ENCODE data around the gene EID1. TPM values are rescaled to one million over a fixed set of nuclear protein-coding genes. Genes with fewer than 3 reads are reported as not detected.

EID1 gene
- total and polyA plus RNA-seq, 3 experiments from 2014 or later, result 113 to 183 (median 125) TPM

GRCh38 chr15:48875241-48875960 is 2.5 kb upstream of the EID1 start:
- peak overlapping the region in 1 of 8 donors; percentile 7 for H3K27ac Mint-ChIP-seq
- ChIA-PET CTCF (interaction anchor here (1.0 kb wide), 1 partner anchor 13 kb away, joined by 3 read pairs; no protein-coding TSS in a partner anchor), POLR2A (no interaction called here)
- no peak overlapping the region for H3K27ac ChIP-seq (ENCODE audit: low read depth, low read length)
- no peak overlapping the region for H3K4me3 ChIP-seq (ENCODE audit: low read length)
- peaks cover 3 to 13% (median 8%) of the 10 kb centered on the region in 3 donors for H3K36me3 Mint-ChIP-seq
- H3K27me3 ChIP-seq (ENCODE audit: insufficient read depth, low read length, poor library complexity, severe bottlenecking), result no peaks in the 10 kb centered on the region
- no peaks in the 10 kb centered on the region for H3K9me3 ChIP-seq (ENCODE audit: low read length)
- H3K4me1 Mint-ChIP-seq, result peaks cover 24 to 29% (median 27%) of the 10 kb centered on the region in 3 donors
- H3K4me3 Mint-ChIP-seq, result peak overlapping the region in 1 of 7 donors; percentile 48
- H3K4me1 ChIP-seq (ENCODE audit: insufficient read depth, low read length), result peaks cover 13% of the 10 kb centered on the region
- no peak for DNase-seq
- H3K9me3 Mint-ChIP-seq, result peaks cover 0 to 7% (median 6%) of the 10 kb centered on the region in 5 donors
- H3K36me3 ChIP-seq (ENCODE audit: insufficient read depth, low read length), result no peaks in the 10 kb centered on the region
- peaks cover 20 to 34% of the 10 kb centered on the region in 2 donors for H3K27me3 Mint-ChIP-seq

DNA sequence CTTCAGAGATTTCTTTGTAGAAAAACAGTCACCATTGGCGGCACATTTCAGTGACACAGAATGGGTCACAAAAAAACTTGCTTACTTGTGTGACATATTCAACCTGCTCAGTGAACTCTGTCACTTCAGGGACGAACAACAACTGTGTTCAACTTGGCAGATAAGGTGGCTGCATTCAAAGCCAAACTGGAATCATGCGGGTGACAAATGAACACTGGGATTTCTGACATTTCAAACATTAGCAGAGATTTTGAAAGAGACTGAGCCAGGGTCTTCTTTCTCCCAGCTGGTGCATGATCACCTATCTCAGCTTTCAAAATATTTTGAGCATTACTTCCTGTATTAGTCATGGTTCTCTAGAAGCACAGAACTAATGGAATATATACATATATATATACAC is 1.9 kb upstream of the EID1 start:
- no peaks in the 10 kb centered on the region for H3K27me3 ChIP-seq (ENCODE audit: insufficient read depth, low read length, poor library complexity, severe bottlenecking)
- no peaks in the 10 kb centered on the region for H3K9me3 ChIP-seq (ENCODE audit: low read length)
- ChIA-PET CTCF (interaction anchor here (1.0 kb wide), 1 partner anchor 14 kb away, joined by 3 read pairs; no protein-coding TSS in a partner anchor), POLR2A (no interaction called here)
- no peak for DNase-seq
- peaks cover 0 to 7% (median 6%) of the 10 kb centered on the region in 5 donors for H3K9me3 Mint-ChIP-seq
- no peak overlapping the region for H3K27ac ChIP-seq (ENCODE audit: low read depth, low read length)
- H3K4me1 Mint-ChIP-seq, result peaks cover 24 to 33% (median 32%) of the 10 kb centered on the region in 3 donors
- peak overlapping the region in 1 of 8 donors; percentile 66 for H3K27ac Mint-ChIP-seq
- peaks cover 20 to 27% of the 10 kb centered on the region in 2 donors for H3K27me3 Mint-ChIP-seq
- peaks cover 13% of the 10 kb centered on the region for H3K4me1 ChIP-seq (ENCODE audit: insufficient read depth, low read length)
- no peaks in the 10 kb centered on the region for H3K36me3 ChIP-seq (ENCODE audit: insufficient read depth, low read length)
- no peak overlapping the region for H3K4me3 ChIP-seq (ENCODE audit: low read length)
- H3K4me3 Mint-ChIP-seq, result peak overlapping the region in 2 of 7 donors; percentile 58 to 63
- H3K36me3 Mint-ChIP-seq, result peaks cover 3 to 13% (median 8%) of the 10 kb centered on the region in 3 donors

DNA sequence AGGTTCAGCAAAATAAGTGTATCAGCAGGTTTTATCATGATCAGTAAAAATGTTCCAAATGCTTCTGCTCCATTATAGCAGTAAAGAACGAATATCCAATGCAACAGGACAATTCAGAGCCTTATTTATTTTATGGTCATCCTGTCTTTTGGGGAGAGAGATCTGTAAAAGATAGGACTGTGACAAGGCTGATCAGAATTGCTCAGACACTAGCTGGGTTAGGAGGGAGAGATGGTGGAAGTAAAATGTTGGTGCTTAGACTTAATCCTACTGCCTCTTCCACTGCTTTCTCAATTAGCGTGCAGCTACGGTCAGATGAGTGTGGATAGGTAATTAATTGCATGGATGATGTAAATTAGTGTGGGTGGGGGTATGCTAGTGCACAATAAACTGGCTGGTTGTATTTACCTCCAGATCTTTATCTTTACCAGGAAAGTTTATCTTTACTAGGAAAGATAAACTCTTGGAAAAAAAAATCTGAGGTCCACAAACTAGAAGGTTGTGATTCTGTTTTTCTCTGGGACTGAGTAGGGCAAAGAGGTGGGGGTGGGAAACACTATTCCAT is 2.2 kb downstream of the EID1 start:
- CTCF ChIA-PET, result no interaction called here
- no peak overlapping the region for H3K27ac Mint-ChIP-seq
- peaks cover 0 to 7% (median 6%) of the 10 kb centered on the region in 5 donors for H3K9me3 Mint-ChIP-seq
- Histone ChIP-seq H3K9me3 (ENCODE audit: low read length) (no peaks in the 10 kb centered on the region), H3K27me3 (ENCODE audit: insufficient read depth, low read length, poor library complexity, severe bottlenecking) (no peaks in the 10 kb centered on the region), H3K4me3 (ENCODE audit: low read length) (no peak overlapping the region), H3K36me3 (ENCODE audit: insufficient read depth, low read length) (no peaks in the 10 kb centered on the region), H3K4me1 (ENCODE audit: insufficient read depth, low read length) (peaks cover 13% of the 10 kb centered on the region), H3K27ac (ENCODE audit: low read depth, low read length) (no peak overlapping the region)
- POLR2A ChIA-PET, result no interaction called here
- peaks cover 3 to 13% (median 8%) of the 10 kb centered on the region in 3 donors for H3K36me3 Mint-ChIP-seq
- H3K4me1 Mint-ChIP-seq, result peaks cover 24 to 33% (median 32%) of the 10 kb centered on the region in 3 donors
- H3K27me3 Mint-ChIP-seq, result peaks cover 0 to 4% of the 10 kb centered on the region in 2 donors
- DNase-seq, result no peak
- peak overlapping the region in 4 of 7 donors; percentile 3 to 46 (median 22) for H3K4me3 Mint-ChIP-seq

DNA sequence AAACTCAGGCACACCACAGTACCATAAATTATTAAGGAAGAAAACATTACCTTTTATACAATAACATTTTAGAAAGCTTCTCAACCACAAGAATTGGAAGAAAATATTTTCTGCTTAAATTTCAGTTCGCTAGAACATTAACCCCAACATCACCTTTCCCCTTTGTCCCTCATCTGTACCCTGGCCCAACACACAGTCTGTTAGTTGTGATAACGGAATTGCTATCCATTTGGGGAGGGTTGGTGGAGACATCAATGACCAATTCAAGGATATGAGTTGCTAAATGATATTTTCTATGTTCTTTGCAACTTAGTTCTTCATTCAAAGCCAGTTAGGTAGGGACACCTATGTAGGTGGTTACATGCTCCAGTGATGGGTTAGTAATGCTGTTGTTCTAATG is 5.8 kb downstream of the EID1 start:
- Mint-ChIP-seq H3K27ac (no peak overlapping the region), H3K4me1 (peaks cover 8 to 19% (median 18%) of the 10 kb centered on the region in 3 donors), H3K4me3 (no peak overlapping the region), H3K9me3 (peaks cover 0 to under 1% (median 0%) of the 10 kb centered on the region in 5 donors), H3K36me3 (peaks cover under 1 to 2% (median 1%) of the 10 kb centered on the region in 3 donors), H3K27me3 (peaks cover 3 to 18% of the 10 kb centered on the region in 2 donors)
- POLR2A ChIA-PET, result no interaction called here
- H3K4me1 ChIP-seq (ENCODE audit: insufficient read depth, low read length), result peaks cover 8% of the 10 kb centered on the region
- H3K27ac ChIP-seq (ENCODE audit: low read depth, low read length), result no peak overlapping the region
- H3K9me3 ChIP-seq (ENCODE audit: low read length), result no peaks in the 10 kb centered on the region
- no peaks in the 10 kb centered on the region for H3K27me3 ChIP-seq (ENCODE audit: insufficient read depth, low read length, poor library complexity, severe bottlenecking)
- H3K4me3 ChIP-seq (ENCODE audit: low read length), result no peak overlapping the region
- DNase-seq, result no peak
- H3K36me3 ChIP-seq (ENCODE audit: insufficient read depth, low read length), result no peaks in the 10 kb centered on the region
- CTCF ChIA-PET, result no interaction called here

DNA sequence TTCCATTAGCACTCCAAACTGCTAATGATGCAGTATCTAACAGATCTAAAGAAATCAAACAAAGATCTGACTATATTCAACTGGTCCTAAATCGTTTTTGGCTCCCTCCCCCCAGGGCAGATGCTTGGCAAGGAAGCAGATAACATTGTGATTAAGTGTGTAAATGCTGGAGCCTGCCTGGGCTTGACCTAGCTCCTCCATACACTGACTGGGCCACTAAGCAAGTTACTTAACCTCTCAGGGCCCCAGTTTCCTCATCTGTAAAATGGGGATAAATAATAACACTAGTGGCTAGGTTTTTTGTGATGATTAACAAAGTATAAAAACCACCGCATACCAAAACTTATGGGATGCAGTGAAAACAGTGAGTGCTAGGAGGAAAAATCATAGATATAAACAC is 9.2 kb downstream of the EID1 start:
- Histone ChIP-seq H3K27ac (ENCODE audit: low read depth, low read length) (no peak overlapping the region), H3K9me3 (ENCODE audit: low read length) (no peaks in the 10 kb centered on the region), H3K4me3 (ENCODE audit: low read length) (no peak overlapping the region), H3K27me3 (ENCODE audit: insufficient read depth, low read length, poor library complexity, severe bottlenecking) (no peaks in the 10 kb centered on the region), H3K4me1 (ENCODE audit: insufficient read depth, low read length) (no peaks in the 10 kb centered on the region), H3K36me3 (ENCODE audit: insufficient read depth, low read length) (no peaks in the 10 kb centered on the region)
- no peaks in the 10 kb centered on the region for H3K9me3 Mint-ChIP-seq
- POLR2A ChIA-PET, result interaction anchor here (0.6 kb wide), 1 partner anchor 1467 kb away, joined by 6 read pairs; no protein-coding TSS in a partner anchor
- no peak overlapping the region for H3K27ac Mint-ChIP-seq
- no peak for DNase-seq
- H3K36me3 Mint-ChIP-seq, result no peaks in the 10 kb centered on the region
- no peaks in the 10 kb centered on the region for H3K4me1 Mint-ChIP-seq
- no peak overlapping the region for H3K4me3 Mint-ChIP-seq
- CTCF ChIA-PET, result no interaction called here
- peaks cover 7 to 37% of the 10 kb centered on the region in 2 donors for H3K27me3 Mint-ChIP-seq

- POLR2A ChIA-PET, result no interaction called here
- CTCF ChIA-PET, result no interaction called here
Observed at GRCh38 chr15:48888191-48888590, 10.3 kb downstream of the EID1 start.

GRCh38 chr15:48888836-48889235 is 10.9 kb downstream of the EID1 start:
- Histone ChIP-seq H3K27me3 (ENCODE audit: insufficient read depth, low read length, poor library complexity, severe bottlenecking) (no peaks in the 10 kb centered on the region), H3K4me1 (ENCODE audit: insufficient read depth, low read length) (no peaks in the 10 kb centered on the region), H3K27ac (ENCODE audit: low read depth, low read length) (no peak overlapping the region), H3K4me3 (ENCODE audit: low read length) (no peak overlapping the region), H3K36me3 (ENCODE audit: insufficient read depth, low read length) (no peaks in the 10 kb centered on the region), H3K9me3 (ENCODE audit: low read length) (no peaks in the 10 kb centered on the region)
- Mint-ChIP-seq H3K4me3 (no peak overlapping the region), H3K4me1 (no peaks in the 10 kb centered on the region), H3K9me3 (no peaks in the 10 kb centered on the region), H3K27ac (no peak overlapping the region), H3K36me3 (no peaks in the 10 kb centered on the region), H3K27me3 (peaks cover 11 to 46% of the 10 kb centered on the region in 2 donors)
- POLR2A ChIA-PET, result no interaction called here
- no peak for DNase-seq
- CTCF ChIA-PET, result no interaction called here

More at GRCh38 chr15:48888191-48888590, 10.3 kb downstream of the EID1 start:
- Histone ChIP-seq H3K36me3 (ENCODE audit: insufficient read depth, low read length) (no peaks in the 10 kb centered on the region), H3K27me3 (ENCODE audit: insufficient read depth, low read length, poor library complexity, severe bottlenecking) (no peaks in the 10 kb centered on the region), H3K27ac (ENCODE audit: low read depth, low read length) (no peak overlapping the region), H3K4me1 (ENCODE audit: insufficient read depth, low read length) (no peaks in the 10 kb centered on the region), H3K9me3 (ENCODE audit: low read length) (no peaks in the 10 kb centered on the region), H3K4me3 (ENCODE audit: low read length) (no peak overlapping the region)
- H3K27ac Mint-ChIP-seq, result no peak overlapping the region
- no peaks in the 10 kb centered on the region for H3K36me3 Mint-ChIP-seq
- H3K4me3 Mint-ChIP-seq, result no peak overlapping the region
- no peak for DNase-seq
- no peaks in the 10 kb centered on the region for H3K4me1 Mint-ChIP-seq
- peaks cover 9 to 44% of the 10 kb centered on the region in 2 donors for H3K27me3 Mint-ChIP-seq
- H3K9me3 Mint-ChIP-seq, result no peaks in the 10 kb centered on the region

- no peak overlapping the region for H3K4me3 ChIP-seq (ENCODE audit: low read length)
- no peaks in the 10 kb centered on the region for H3K9me3 ChIP-seq (ENCODE audit: low read length)
- H3K36me3 ChIP-seq (ENCODE audit: insufficient read depth, low read length), result no peaks in the 10 kb centered on the region
- no peak overlapping the region for H3K27ac ChIP-seq (ENCODE audit: low read depth, low read length)
- ChIA-PET CTCF (no interaction called here), POLR2A (no interaction called here)
- no peaks in the 10 kb centered on the region for H3K4me1 ChIP-seq (ENCODE audit: insufficient read depth, low read length)
- no peaks in the 10 kb centered on the region for H3K36me3 Mint-ChIP-seq
- no peaks in the 10 kb centered on the region for H3K27me3 ChIP-seq (ENCODE audit: insufficient read depth, low read length, poor library complexity, severe bottlenecking)
- H3K9me3 Mint-ChIP-seq, result no peaks in the 10 kb centered on the region
- no peak for DNase-seq
- H3K4me3 Mint-ChIP-seq, result no peak overlapping the region
- H3K27me3 Mint-ChIP-seq, result peaks cover 13 to 52% of the 10 kb centered on the region in 2 donors
- no peak overlapping the region for H3K27ac Mint-ChIP-seq
- no peaks in the 10 kb centered on the region for H3K4me1 Mint-ChIP-seq
Observed at GRCh38 chr15:48889925-48890324, 12.0 kb downstream of the EID1 start.

Data from CD8-positive, alpha-beta memory T cell (primary cell).